SK-N-SH (cell line): ENCODE data around the gene VANGL2. TPM values are rescaled to one million over a fixed set of nuclear protein-coding genes. Genes with fewer than 3 reads are reported as not detected.

Experiments
- CTCF ChIA-PET: fragments of 300-600, 350-600 bp; formaldehyde crosslinking; extraction: SDS; loops from one replicate; lab custom pipeline; 2021; lab: Yijun Ruan, JAX
- POLR2A ChIA-PET: fragments of 350-600 bp; sonication (Branson Sonifier 250); formaldehyde crosslinking; extraction: SDS; loops from one replicate; lab custom pipeline; 2020; ENCODE audit warnings: antibody characterized with exemption, inconsistent platforms; lab: Yijun Ruan, JAX
- DNase-seq: peaks from one replicate; pipeline ENCODE4 v3.0.0; 2012
- H2AFZ ChIP-seq: fragments of 200-600 bp; sonication (generic); 2 replicates; pipeline ENCODE4 v1.8.1; 2016; ENCODE audit warnings: antibody characterized with exemption, mild to moderate bottlenecking, low read depth
- H3F3A ChIP-seq: fragments of 200-600 bp; sonication (generic); replicated peaks from 2 replicates; pipeline ENCODE3; 2016; ENCODE audit warnings: antibody characterized with exemption, mild to moderate bottlenecking; ENCODE audit not compliant: insufficient read depth
- H3K27ac ChIP-seq, 2 experiments: fragments of 200-500 bp in 1 of 2; fragments of 200-600 bp in 1 of 2; sonication (Bioruptor generic) in 1 of 2; sonication (generic), shearing (Covaris generic) in 1 of 2; 2 replicates each; pipeline versions ENCODE4 v1.5.1 to v1.6.1; 2014 to 2016; ENCODE audit warnings: low read depth in 2 of 2, inconsistent platforms in 1 of 2, low read length in 1 of 2, mild to moderate bottlenecking in 1 of 2, mixed read lengths in 1 of 2
- H3K27me3 ChIP-seq: fragments of 200-600 bp; sonication (generic), shearing (Covaris generic); 2 replicates; pipeline ENCODE4 v1.6.1; 2016; ENCODE audit warnings: mixed run types; ENCODE audit not compliant: insufficient read depth
- H3K36me3 ChIP-seq, 2 experiments: fragments of 200-500 bp in 1 of 2; fragments of 200-600 bp in 1 of 2; sonication (Bioruptor generic) in 1 of 2; sonication (generic) in 1 of 2; replicated peaks in 1 of 2; 2 replicates each; pipeline versions ENCODE3 to v1.5.1; 2014 to 2016; ENCODE audit warnings: low read length in 1 of 2, mild to moderate bottlenecking in 1 of 2; ENCODE audit not compliant: insufficient read depth in 2 of 2, control insufficient read depth in 1 of 2
- H3K4me1 ChIP-seq, 2 experiments: fragments of 200-500 bp in 1 of 2; fragments of 200-600 bp in 1 of 2; sonication (Bioruptor generic) in 1 of 2; sonication (generic), shearing (Covaris generic) in 1 of 2; 2 replicates each; pipeline versions ENCODE4 v1.5.1 to v1.6.1; 2014 to 2016; ENCODE audit warnings: low read depth in 1 of 2, low read length in 1 of 2, mixed run types in 1 of 2; ENCODE audit not compliant: insufficient read depth in 2 of 2, control insufficient read depth in 1 of 2
- H3K4me2 ChIP-seq: fragments of 200-600 bp; sonication (generic), shearing (Covaris generic); 2 replicates; pipeline ENCODE4 v1.6.1; 2017; ENCODE audit warnings: mixed run types
- H3K4me3 ChIP-seq, 2 experiments: fragments of 200-500 bp in 1 of 2; fragments of 200-600 bp in 1 of 2; sonication (Bioruptor generic) in 1 of 2; sonication (generic), shearing (Covaris generic) in 1 of 2; 2 replicates each; pipeline versions ENCODE4 v1.5.1 to v1.8.1; 2014 to 2016; ENCODE audit warnings: low read depth in 2 of 2, inconsistent platforms in 1 of 2, low read length in 1 of 2, mild to moderate bottlenecking in 1 of 2, mixed read lengths in 1 of 2, moderate library complexity in 1 of 2
- H3K79me2 ChIP-seq: fragments of 200-600 bp; sonication (generic); 2 replicates; pipeline ENCODE4 v1.8.1; 2017; ENCODE audit warnings: mild to moderate bottlenecking; ENCODE audit not compliant: insufficient read depth
- H3K9ac ChIP-seq: fragments of 200-600 bp; sonication (generic); 2 replicates; pipeline ENCODE4 v1.6.1; 2017; ENCODE audit warnings: mixed run types
- H3K9me2 ChIP-seq: fragments of 200-600 bp; sonication (generic); 2 replicates; pipeline ENCODE4 v1.6.1; 2017; ENCODE audit warnings: mixed run types
- H3K9me3 ChIP-seq: fragments of 200-600 bp; sonication (generic); 2 replicates; pipeline ENCODE4 v1.6.1; 2017; ENCODE audit warnings: mixed run types, mild to moderate bottlenecking, moderate library complexity
- H4K20me1 ChIP-seq: fragments of 200-600 bp; sonication (generic); 2 replicates; pipeline ENCODE4 v1.6.1; 2017; ENCODE audit warnings: mild to moderate bottlenecking, mixed run types; ENCODE audit not compliant: insufficient read depth
- EP300 ChIP-seq, 2 experiments: IDR thresholded peaks; 2 replicates each; pipeline versions ENCODE4 v1.4.0 to v1.6.1; 2012; ENCODE audit warnings: borderline replicate concordance in 1 of 2, low read depth in 1 of 2, low read length in 1 of 2
- MEF2A ChIP-seq: IDR thresholded peaks from 2 replicates; pipeline ENCODE4 v1.4.0; 2012; ENCODE audit warnings: low read depth, borderline replicate concordance
- NFIC ChIP-seq: IDR thresholded peaks from 2 replicates; pipeline ENCODE4 v1.4.0; 2012; ENCODE audit warnings: borderline replicate concordance
- POLR2AphosphoS5 ChIP-seq: IDR thresholded peaks from 2 replicates; pipeline ENCODE4 v1.6.1; 2012; ENCODE audit warnings: low read depth, low read length
- RXRA ChIP-seq: IDR thresholded peaks from 2 replicates; pipeline ENCODE4 v1.4.0; 2012; ENCODE audit warnings: low read depth, mild to moderate bottlenecking, borderline replicate concordance
- SIN3A ChIP-seq: IDR thresholded peaks from 2 replicates; pipeline ENCODE4 v1.6.1; 2012; ENCODE audit warnings: low read depth, mild to moderate bottlenecking, low read length, moderate library complexity, borderline replicate concordance
- SMC3 ChIP-seq: IDR thresholded peaks from 2 replicates; pipeline ENCODE4 v1.6.1; 2012; ENCODE audit warnings: low read depth, low read length, improper control_type of control experiment
- USF1 ChIP-seq: IDR thresholded peaks from 2 replicates; pipeline ENCODE4 v1.4.0; 2012; ENCODE audit warnings: low read depth, borderline replicate concordance
- WGBS: methylation state at CpG from one replicate; pipeline ENCODE4 v1.1.6; 2017; ENCODE audit warnings: low lambda C conversion rate; 5-methylcytosine and 5-hydroxymethylcytosine counted together
- polyA plus RNA-seq, 3 experiments: library from polyadenylated mRNA; depleted of rRNA; stranded (reverse); fragments of >200 nt; gene quantifications; 2 replicates each; pipeline ENCODE4 v1.2.3, GENCODE V29; 2012
- TF ChIP-seq, protein P1 (sequence below): IDR thresholded peaks from 2 replicates; pipeline ENCODE4; 2012
- TF ChIP-seq, protein P2 (sequence below): IDR thresholded peaks from 2 replicates; pipeline ENCODE4 v1.6.1; 2012; ENCODE audit warnings: mild to moderate bottlenecking, low read depth, low read length, moderate library complexity
- TF ChIP-seq, protein P3 (sequence below): fragments of 200-600 bp; sonication (generic); IDR thresholded peaks from 2 replicates; pipeline ENCODE4 v1.6.1; 2017; ENCODE audit warnings: antibody characterized with exemption, mild to moderate bottlenecking, moderate library complexity

Gene VANGL2
- polyA plus RNA-seq, 1 of the 3 experiments (the other 2 are of a cell fraction): 13.4 TPM

DNA sequence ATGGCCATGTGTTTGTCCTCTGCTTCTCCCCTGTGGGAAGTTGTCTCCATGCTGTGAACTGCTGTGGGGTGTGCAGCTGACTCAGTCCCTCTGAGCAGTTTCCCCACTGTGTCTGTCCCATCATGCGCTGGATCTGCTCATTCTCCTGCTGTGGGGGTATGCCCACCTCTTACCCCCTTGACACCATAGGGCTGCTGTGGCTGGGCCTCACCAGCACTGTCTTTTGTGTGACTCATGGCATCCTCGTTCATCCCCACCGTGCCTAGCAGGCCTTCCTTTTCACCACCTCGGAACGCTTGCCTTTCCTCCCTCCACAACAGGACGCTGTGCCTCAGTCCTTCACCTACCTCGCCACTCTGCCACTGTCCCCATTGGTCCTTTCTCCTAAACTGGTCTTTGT lies 27.3 kb downstream of the VANGL2 start:
- Histone ChIP-seq H3K27me3 (no peaks in the 10 kb centered on the region), H3K36me3 (peaks cover 0 to 45% of the 10 kb centered on the region in 2 experiments), H3K9ac (no peak overlapping the region), H2AFZ (no peak overlapping the region), H3K4me2 (no peak overlapping the region), H3K27ac (no peak overlapping the region), H4K20me1 (no peaks in the 10 kb centered on the region), H3K9me3 (no peaks in the 10 kb centered on the region), H3K9me2 (no peaks in the 10 kb centered on the region), H3K4me3 (no peak overlapping the region), H3F3A (no peaks in the 10 kb centered on the region), H3K79me2 (no peaks in the 10 kb centered on the region), H3K4me1 (no peaks in the 10 kb centered on the region)
- CTCF ChIA-PET: interaction anchor here (0.6 kb wide), 1 partner anchor 72 kb away, joined by 3 read pairs; no protein-coding TSS in a partner anchor
- 91% methylated on average over 7 of the region's 7 CpGs for WGBS
- POLR2A ChIA-PET: no interaction called here
- no peak for DNase-seq
- TF ChIP-seq MEF2A (no peak), SIN3A (no peak), SMC3 (no peak), EP300 (IDR thresholded peaks at IDR 0.05; ENCODE audit: borderline replicate concordance in 1 of 2, low read depth in 1 of 2, low read length in 1 of 2) (no peak), NFIC (no peak), USF1 (no peak), RXRA (no peak), POLR2AphosphoS5 (no peak)
- TF ChIP-seq, protein P1, sequence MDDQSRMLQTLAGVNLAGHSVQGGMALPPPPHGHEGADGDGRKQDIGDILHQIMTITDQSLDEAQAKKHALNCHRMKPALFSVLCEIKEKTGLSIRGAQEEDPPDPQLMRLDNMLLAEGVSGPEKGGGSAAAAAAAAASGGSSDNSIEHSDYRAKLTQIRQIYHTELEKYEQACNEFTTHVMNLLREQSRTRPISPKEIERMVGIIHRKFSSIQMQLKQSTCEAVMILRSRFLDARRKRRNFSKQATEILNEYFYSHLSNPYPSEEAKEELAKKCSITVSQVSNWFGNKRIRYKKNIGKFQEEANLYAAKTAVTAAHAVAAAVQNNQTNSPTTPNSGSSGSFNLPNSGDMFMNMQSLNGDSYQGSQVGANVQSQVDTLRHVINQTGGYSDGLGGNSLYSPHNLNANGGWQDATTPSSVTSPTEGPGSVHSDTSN: no peak
- TF ChIP-seq, protein P2, sequence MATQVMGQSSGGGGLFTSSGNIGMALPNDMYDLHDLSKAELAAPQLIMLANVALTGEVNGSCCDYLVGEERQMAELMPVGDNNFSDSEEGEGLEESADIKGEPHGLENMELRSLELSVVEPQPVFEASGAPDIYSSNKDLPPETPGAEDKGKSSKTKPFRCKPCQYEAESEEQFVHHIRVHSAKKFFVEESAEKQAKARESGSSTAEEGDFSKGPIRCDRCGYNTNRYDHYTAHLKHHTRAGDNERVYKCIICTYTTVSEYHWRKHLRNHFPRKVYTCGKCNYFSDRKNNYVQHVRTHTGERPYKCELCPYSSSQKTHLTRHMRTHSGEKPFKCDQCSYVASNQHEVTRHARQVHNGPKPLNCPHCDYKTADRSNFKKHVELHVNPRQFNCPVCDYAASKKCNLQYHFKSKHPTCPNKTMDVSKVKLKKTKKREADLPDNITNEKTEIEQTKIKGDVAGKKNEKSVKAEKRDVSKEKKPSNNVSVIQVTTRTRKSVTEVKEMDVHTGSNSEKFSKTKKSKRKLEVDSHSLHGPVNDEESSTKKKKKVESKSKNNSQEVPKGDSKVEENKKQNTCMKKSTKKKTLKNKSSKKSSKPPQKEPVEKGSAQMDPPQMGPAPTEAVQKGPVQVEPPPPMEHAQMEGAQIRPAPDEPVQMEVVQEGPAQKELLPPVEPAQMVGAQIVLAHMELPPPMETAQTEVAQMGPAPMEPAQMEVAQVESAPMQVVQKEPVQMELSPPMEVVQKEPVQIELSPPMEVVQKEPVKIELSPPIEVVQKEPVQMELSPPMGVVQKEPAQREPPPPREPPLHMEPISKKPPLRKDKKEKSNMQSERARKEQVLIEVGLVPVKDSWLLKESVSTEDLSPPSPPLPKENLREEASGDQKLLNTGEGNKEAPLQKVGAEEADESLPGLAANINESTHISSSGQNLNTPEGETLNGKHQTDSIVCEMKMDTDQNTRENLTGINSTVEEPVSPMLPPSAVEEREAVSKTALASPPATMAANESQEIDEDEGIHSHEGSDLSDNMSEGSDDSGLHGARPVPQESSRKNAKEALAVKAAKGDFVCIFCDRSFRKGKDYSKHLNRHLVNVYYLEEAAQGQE: no peak
- TF ChIP-seq, protein P3, sequence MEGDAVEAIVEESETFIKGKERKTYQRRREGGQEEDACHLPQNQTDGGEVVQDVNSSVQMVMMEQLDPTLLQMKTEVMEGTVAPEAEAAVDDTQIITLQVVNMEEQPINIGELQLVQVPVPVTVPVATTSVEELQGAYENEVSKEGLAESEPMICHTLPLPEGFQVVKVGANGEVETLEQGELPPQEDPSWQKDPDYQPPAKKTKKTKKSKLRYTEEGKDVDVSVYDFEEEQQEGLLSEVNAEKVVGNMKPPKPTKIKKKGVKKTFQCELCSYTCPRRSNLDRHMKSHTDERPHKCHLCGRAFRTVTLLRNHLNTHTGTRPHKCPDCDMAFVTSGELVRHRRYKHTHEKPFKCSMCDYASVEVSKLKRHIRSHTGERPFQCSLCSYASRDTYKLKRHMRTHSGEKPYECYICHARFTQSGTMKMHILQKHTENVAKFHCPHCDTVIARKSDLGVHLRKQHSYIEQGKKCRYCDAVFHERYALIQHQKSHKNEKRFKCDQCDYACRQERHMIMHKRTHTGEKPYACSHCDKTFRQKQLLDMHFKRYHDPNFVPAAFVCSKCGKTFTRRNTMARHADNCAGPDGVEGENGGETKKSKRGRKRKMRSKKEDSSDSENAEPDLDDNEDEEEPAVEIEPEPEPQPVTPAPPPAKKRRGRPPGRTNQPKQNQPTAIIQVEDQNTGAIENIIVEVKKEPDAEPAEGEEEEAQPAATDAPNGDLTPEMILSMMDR: no peak
